ENCODE results near the gene LYG2.

Gene LYG2

DNA sequence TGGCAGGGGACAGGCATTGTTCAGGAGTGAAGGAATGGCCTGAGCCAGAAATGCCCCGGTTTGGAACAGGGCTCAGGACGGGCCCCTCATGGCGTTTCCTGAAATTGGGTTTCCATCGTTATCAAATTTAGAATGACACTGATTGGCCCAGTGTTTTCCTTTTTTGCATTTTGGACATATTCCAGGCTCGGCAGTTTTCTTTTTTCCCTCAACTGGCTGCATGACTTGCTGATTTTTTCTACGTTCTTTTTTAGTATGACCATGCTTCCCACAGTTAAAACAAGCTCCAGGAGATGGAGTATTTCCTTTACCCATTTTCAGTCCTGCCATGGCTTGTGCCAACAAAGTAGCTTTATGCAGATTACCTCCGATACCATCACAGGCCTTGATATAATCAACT is 20.4 kb upstream of the LYG2 start:
- no peak overlapping the region for H3K4me3 ChIP-seq (replicated peaks; ENCODE audit: insufficient read depth, low read length)
- H3K27me3 ChIP-seq (ENCODE audit: insufficient read depth, poor library complexity, severe bottlenecking): no peaks in the 10 kb centered on the region
- H3K27ac ChIP-seq (replicated peaks): no peak overlapping the region
- TF ChIP-seq, protein P1, sequence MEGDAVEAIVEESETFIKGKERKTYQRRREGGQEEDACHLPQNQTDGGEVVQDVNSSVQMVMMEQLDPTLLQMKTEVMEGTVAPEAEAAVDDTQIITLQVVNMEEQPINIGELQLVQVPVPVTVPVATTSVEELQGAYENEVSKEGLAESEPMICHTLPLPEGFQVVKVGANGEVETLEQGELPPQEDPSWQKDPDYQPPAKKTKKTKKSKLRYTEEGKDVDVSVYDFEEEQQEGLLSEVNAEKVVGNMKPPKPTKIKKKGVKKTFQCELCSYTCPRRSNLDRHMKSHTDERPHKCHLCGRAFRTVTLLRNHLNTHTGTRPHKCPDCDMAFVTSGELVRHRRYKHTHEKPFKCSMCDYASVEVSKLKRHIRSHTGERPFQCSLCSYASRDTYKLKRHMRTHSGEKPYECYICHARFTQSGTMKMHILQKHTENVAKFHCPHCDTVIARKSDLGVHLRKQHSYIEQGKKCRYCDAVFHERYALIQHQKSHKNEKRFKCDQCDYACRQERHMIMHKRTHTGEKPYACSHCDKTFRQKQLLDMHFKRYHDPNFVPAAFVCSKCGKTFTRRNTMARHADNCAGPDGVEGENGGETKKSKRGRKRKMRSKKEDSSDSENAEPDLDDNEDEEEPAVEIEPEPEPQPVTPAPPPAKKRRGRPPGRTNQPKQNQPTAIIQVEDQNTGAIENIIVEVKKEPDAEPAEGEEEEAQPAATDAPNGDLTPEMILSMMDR (IDR thresholded peaks at IDR 0.05; ENCODE audit: insufficient read depth, low read length): no peak
- TF ChIP-seq POLR2AphosphoS5 (IDR thresholded peaks at IDR 0.05; ENCODE audit: low read depth) (no peak), GABPA (IDR thresholded peaks at IDR 0.05; ENCODE audit: low read depth) (no peak), SPI1 (IDR thresholded peaks at IDR 0.05; ENCODE audit: borderline replicate concordance, low read depth) (no peak)
- TF ChIP-seq, protein P2, sequence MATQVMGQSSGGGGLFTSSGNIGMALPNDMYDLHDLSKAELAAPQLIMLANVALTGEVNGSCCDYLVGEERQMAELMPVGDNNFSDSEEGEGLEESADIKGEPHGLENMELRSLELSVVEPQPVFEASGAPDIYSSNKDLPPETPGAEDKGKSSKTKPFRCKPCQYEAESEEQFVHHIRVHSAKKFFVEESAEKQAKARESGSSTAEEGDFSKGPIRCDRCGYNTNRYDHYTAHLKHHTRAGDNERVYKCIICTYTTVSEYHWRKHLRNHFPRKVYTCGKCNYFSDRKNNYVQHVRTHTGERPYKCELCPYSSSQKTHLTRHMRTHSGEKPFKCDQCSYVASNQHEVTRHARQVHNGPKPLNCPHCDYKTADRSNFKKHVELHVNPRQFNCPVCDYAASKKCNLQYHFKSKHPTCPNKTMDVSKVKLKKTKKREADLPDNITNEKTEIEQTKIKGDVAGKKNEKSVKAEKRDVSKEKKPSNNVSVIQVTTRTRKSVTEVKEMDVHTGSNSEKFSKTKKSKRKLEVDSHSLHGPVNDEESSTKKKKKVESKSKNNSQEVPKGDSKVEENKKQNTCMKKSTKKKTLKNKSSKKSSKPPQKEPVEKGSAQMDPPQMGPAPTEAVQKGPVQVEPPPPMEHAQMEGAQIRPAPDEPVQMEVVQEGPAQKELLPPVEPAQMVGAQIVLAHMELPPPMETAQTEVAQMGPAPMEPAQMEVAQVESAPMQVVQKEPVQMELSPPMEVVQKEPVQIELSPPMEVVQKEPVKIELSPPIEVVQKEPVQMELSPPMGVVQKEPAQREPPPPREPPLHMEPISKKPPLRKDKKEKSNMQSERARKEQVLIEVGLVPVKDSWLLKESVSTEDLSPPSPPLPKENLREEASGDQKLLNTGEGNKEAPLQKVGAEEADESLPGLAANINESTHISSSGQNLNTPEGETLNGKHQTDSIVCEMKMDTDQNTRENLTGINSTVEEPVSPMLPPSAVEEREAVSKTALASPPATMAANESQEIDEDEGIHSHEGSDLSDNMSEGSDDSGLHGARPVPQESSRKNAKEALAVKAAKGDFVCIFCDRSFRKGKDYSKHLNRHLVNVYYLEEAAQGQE (IDR thresholded peaks at IDR 0.05; ENCODE audit: insufficient replicate concordance, low read depth): no peak
- no peak for DNase-seq (ENCODE audit: low read depth in 1 of 2, low spot score in 1 of 2)

- Histone ChIP-seq H3K4me3 (replicated peaks; ENCODE audit: insufficient read depth, low read length) (no peak overlapping the region), H3K27me3 (ENCODE audit: insufficient read depth, poor library complexity, severe bottlenecking) (no peaks in the 10 kb centered on the region), H3K27ac (replicated peaks) (no peak overlapping the region)
- no peak for TF ChIP-seq GABPA (IDR thresholded peaks at IDR 0.05; ENCODE audit: low read depth)
- no peak for TF ChIP-seq SPI1 (IDR thresholded peaks at IDR 0.05; ENCODE audit: borderline replicate concordance, low read depth)
- no peak for TF ChIP-seq POLR2AphosphoS5 (IDR thresholded peaks at IDR 0.05; ENCODE audit: low read depth)
- TF ChIP-seq, protein P2 (IDR thresholded peaks at IDR 0.05; ENCODE audit: insufficient replicate concordance, low read depth): no peak
- TF ChIP-seq, protein P1 (IDR thresholded peaks at IDR 0.05; ENCODE audit: insufficient read depth, low read length): no peak
- no peak for DNase-seq (ENCODE audit: low read depth in 1 of 2, low spot score in 1 of 2)
Measured at GRCh38 chr2:99261242-99261641, 5.8 kb upstream of the LYG2 start.

- no peak for TF ChIP-seq GABPA (IDR thresholded peaks at IDR 0.05; ENCODE audit: low read depth)
- no peak for DNase-seq (ENCODE audit: low read depth in 1 of 2, low spot score in 1 of 2)
- Histone ChIP-seq H3K27me3 (ENCODE audit: insufficient read depth, poor library complexity, severe bottlenecking) (no peaks in the 10 kb centered on the region), H3K27ac (replicated peaks) (no peak overlapping the region), H3K4me3 (replicated peaks; ENCODE audit: insufficient read depth, low read length) (no peak overlapping the region)
Measured at GRCh38 chr2:99260184-99260583, 4.7 kb upstream of the LYG2 start.

DNA sequence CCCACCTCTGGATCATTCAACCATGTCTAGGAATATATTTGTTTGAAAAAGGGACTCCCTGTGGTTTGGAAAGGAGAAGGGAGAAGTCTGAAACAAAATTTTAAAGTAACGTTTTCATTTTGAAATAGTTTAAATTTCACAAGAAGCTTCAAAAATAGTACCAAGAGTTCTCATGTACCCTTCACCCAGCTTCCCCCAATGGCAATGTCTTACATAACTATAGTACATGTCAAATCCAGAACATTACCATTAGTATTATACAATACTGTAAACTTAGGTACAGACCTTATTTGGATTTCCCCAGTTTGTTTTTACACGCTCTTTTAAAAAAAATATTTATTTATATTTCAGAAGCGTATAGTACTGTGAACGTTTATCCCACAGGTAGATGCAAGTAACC is 4.0 kb upstream of the LYG2 start:
- Histone ChIP-seq H3K27ac (replicated peaks) (no peak overlapping the region), H3K27me3 (ENCODE audit: insufficient read depth, poor library complexity, severe bottlenecking) (no peaks in the 10 kb centered on the region), H3K4me3 (replicated peaks; ENCODE audit: insufficient read depth, low read length) (no peak overlapping the region)
- TF ChIP-seq SPI1 (IDR thresholded peaks at IDR 0.05; ENCODE audit: borderline replicate concordance, low read depth) (no peak), GABPA (IDR thresholded peaks at IDR 0.05; ENCODE audit: low read depth) (no peak), POLR2AphosphoS5 (IDR thresholded peaks at IDR 0.05; ENCODE audit: low read depth) (no peak)
- TF ChIP-seq, protein P1 (IDR thresholded peaks at IDR 0.05; ENCODE audit: insufficient read depth, low read length): no peak
- TF ChIP-seq, protein P2 (IDR thresholded peaks at IDR 0.05; ENCODE audit: insufficient replicate concordance, low read depth): no peak
- peak; percentile 48 to 57 for DNase-seq (ENCODE audit: low read depth in 1 of 2, low spot score in 1 of 2)

Measured in HL-60 (cell line).